ENCODE measurements around the gene TNNI2.

Gene TNNI2

DNA sequence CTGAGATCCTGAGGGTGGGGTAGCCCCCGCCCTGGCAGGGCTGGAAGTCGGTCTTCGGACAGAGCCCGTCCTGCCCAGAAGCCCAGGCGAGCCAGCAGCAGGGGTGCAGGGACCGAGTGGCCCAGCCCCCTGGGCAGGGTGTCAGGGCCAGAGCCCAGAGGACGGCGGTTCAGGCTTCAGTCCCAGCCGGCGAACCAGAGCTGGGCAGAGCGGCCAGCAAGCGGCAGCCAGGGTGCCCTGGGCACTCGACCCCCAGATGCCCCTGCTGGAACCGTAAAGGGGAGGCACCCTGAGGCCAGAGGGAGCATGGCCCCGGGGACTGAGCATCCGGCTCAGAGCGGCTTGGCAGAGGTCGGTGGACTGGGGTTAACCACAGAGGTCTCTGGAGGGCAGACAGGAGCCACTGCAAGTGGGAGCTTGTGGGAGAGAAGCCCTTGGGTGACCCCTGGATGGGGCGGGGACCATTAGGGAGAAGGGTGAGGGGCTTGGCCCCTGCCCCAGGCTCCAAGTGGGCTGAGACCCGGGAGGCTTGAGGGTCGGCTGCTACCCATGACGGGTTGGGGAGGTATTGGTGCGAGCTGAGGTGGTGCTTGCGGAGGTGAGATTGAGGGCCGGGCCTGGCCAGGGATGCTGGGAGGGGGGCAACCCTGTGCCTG, 30.0 kb downstream of the TNNI2 start:
- DNase-seq (ENCODE audit: low spot score), result no peak

DNA sequence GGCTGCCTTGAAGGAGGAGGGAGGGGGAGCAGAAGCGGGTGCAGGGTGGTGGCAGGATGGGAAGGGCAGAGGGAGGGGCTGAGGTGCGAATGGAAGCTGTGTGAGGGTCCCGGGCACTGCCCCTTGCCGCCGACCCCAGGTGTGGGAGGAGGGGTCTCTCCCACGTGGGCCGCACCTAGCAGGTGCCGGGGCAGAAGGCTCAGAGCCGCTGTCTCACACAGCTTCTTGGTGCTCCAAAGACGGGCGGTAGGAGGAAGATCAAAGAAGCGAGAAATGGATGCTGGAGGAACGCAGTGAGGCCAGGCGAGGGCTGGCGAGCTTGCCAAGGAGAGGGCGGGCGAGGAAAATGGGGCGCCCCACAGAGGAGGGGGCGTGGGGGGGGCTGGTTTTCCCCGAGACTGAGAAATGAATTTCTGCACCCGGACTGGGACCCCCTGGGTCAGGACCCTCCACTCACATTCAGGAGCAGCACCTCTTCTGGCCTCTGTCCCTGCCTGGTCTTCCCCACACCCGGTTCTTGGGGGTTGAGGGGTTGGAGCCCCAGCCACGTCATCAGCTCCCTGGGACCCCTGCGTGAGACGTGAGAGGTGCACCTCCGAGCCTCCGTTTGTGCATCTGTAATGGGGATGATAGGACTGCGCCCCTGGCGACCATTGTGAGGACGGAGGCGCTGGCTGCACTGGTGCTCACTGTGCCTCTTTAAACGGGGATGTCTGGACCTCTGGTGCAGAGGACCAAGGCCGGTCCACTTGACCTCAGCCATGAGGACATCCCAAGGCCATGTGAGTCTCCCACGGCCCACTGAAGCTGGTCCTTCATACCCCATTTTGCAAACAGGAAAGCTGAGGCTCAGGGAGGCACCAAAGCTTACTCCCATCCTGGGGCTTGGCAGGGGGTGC, 30.9 kb downstream of the TNNI2 start:
- no peak for DNase-seq (ENCODE audit: low spot score)
- TF ChIP-seq, protein P1, sequence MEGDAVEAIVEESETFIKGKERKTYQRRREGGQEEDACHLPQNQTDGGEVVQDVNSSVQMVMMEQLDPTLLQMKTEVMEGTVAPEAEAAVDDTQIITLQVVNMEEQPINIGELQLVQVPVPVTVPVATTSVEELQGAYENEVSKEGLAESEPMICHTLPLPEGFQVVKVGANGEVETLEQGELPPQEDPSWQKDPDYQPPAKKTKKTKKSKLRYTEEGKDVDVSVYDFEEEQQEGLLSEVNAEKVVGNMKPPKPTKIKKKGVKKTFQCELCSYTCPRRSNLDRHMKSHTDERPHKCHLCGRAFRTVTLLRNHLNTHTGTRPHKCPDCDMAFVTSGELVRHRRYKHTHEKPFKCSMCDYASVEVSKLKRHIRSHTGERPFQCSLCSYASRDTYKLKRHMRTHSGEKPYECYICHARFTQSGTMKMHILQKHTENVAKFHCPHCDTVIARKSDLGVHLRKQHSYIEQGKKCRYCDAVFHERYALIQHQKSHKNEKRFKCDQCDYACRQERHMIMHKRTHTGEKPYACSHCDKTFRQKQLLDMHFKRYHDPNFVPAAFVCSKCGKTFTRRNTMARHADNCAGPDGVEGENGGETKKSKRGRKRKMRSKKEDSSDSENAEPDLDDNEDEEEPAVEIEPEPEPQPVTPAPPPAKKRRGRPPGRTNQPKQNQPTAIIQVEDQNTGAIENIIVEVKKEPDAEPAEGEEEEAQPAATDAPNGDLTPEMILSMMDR (IDR thresholded peaks at IDR 0.05; ENCODE audit: extremely low read depth, missing control alignments), result no peak

More for the DNA sequence above, 30.0 kb downstream of the TNNI2 start:
- TF ChIP-seq, protein P1 (IDR thresholded peaks at IDR 0.05; ENCODE audit: extremely low read depth, missing control alignments), result no peak

DNA sequence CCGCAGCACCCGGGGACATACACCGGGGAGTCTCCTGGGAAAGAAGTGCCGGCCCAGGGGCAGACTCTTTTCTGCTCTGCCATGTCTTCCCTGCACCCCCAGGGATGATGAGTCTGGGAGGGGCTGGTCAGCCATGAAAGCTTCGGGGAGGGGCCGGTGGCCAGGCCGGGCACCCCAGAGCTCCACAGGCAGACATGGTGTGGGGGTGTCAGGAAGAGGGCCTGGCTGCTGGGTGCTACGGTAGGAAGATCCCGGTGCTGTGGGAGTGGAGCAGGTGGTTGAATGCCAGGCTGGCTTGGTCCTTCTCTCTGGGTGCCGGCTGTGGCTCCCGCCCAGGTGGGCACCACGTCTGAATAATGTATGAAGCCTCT, 31.5 kb downstream of the TNNI2 start:
- no peak for DNase-seq (ENCODE audit: low spot score)
- TF ChIP-seq, protein P1 (IDR thresholded peaks at IDR 0.05; ENCODE audit: extremely low read depth, missing control alignments), result no peak

DNA sequence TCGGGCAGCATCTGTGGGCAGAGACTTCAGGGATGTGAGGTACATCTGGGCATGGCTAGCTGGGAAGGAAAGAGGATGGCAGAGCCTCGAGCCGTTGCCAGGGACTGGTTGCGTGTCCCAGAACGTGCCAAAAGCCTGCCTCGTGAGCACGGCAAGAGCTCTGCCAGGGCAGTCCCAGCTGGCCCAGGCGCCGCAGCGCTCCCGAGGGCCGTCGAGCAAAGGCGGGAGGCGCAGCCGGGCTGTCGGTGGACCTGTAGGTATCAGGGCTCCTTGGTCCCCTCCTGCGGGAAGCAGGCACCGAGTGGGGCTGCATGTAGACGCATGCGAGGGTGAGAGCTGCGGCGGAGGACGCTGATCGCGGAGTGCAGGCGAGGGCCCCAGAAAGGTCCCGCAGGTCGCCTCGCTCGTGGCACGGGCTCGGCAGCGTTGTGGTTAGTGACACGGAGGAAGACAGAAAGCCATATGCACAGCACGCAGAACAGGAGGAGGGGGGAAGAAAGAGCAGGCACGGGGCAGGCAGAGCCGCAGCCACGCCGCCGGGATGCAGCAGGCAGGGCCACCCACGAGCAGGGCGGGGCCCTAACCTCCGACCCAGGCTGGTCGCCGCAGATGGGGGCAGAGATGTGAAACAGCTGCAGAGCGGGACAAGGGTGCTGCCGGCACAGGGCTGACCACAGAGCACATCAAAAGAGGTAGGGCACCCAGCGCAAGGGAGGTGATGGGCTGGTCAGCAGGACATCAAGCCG, 32.1 kb downstream of the TNNI2 start:
- TF ChIP-seq, protein P1 (IDR thresholded peaks at IDR 0.05; ENCODE audit: extremely low read depth, missing control alignments), result no peak
- no peak for DNase-seq (ENCODE audit: low spot score)

DNA sequence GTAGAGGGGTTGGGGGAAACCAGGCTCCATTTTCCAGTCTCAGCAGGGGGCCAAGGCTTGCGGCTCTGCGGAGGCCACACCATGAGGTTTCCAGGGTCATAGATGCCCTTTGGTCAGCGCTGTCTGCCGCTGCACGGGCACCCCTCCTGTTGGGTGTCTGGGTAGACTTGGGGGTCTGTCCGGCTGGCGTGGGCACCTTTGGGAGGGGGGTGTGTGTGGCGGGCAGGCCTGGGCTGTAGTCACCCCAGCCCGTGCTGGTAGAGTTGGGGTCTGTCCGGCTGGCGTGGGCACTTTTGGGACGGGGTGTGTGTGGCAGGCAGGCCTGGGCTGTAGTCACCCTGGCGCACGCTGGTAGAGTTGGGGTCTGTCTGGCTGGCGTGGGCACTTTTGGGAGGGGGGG, 32.8 kb downstream of the TNNI2 start:
- no peak for DNase-seq (ENCODE audit: low spot score)
- TF ChIP-seq, protein P1 (IDR thresholded peaks at IDR 0.05; ENCODE audit: extremely low read depth, missing control alignments), result no peak

DNA sequence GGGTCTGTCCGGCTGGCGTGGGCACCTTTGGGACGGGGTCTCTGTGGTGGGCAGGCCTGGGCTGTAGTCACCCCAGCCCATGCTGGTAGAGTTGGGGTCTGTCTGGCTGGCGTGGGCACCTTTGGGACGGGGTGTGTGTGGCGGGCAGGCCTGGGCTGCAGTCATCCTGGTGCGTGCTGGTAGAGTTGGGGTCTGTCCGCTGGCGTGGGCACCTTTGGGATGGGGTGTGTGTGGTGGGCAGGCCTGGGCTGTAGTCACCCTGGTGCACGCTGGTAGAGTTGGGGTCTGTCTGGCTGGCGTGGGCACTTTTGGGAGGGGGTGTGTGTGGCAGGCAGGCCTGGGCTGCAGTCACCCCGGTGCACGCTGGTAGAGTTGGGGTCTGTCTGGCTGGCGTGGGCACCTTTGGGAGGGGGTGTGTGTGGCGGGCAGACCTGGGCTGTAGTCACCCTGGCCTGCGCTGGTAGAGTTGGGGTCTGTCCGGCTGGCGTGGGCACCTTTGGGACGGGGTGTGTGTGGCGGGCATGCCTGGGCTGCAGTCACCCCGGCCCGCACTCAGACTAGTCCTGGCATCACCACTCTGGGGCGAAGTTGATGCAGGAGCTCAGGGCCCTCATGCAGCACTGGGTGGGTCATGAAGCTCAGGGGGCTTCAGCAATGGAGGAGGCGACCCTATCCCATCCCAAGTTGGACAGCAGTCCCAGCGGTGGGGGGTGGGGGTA, 33.6 kb downstream of the TNNI2 start:
- no peak for DNase-seq (ENCODE audit: low spot score)
- TF ChIP-seq, protein P1 (IDR thresholded peaks at IDR 0.05; ENCODE audit: extremely low read depth, missing control alignments), result no peak

All from GM20000 (cell line).